KOPT-K1 (cell line): ENCODE measurements around the gene SPOP.
"Not testable (repeated sequence)": the region's sequence is repeated elsewhere in the genome, so short reads cannot be mapped to it uniquely, and the experiment has no call there.

Source experiments
- H3K27ac ChIP-seq: fragments of 200-600 bp; sonication (generic); 2 replicates; pipeline ENCODE4 v1.5.1; 2016; ENCODE audit warnings: antibody characterized with exemption, mild to moderate bottlenecking, low read depth, low read length; ENCODE audit not compliant: poor library complexity, severe bottlenecking
- H3K36me3 ChIP-seq: fragments of 200-600 bp; sonication (generic); 2 replicates; pipeline ENCODE4 v1.5.1; 2017; ENCODE audit warnings: antibody characterized with exemption, mild to moderate bottlenecking, low read length, moderate library complexity; ENCODE audit not compliant: insufficient read depth
- H3K9me3 ChIP-seq: fragments of 200-600 bp; sonication (generic); 2 replicates; pipeline ENCODE4 v1.5.1; 2017; ENCODE audit warnings: antibody characterized with exemption, low read length, mild to moderate bottlenecking; ENCODE audit not compliant: insufficient read depth, poor library complexity, severe bottlenecking

The SPOP gene

DNA sequence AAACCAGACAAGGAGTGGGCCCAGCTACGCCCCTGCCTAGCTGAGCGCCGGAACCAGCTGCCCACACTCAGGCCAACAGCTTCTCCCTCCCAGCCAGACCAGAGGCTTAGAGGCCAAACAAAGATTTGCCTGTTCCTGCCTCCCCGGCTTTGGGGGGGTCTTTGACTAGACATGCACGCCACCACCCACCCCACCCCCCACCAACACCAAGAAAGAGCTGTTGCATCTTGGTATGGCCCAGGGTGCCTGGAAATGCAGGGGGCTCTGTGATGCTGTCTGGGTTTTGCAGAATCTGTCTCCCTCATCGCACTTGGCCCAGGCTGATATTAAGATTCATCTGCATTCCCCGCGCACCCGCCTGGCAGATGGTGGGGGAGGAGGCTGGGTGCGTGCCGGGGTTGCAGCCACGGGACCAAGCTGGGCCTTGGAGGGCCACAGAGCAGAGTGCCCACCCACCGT is 103.5 kb downstream of the SPOP start:
- no peak overlapping the region for H3K27ac ChIP-seq
- no peaks in the 10 kb centered on the region for H3K36me3 ChIP-seq
- H3K9me3 ChIP-seq, result no peaks in the 10 kb centered on the region

DNA sequence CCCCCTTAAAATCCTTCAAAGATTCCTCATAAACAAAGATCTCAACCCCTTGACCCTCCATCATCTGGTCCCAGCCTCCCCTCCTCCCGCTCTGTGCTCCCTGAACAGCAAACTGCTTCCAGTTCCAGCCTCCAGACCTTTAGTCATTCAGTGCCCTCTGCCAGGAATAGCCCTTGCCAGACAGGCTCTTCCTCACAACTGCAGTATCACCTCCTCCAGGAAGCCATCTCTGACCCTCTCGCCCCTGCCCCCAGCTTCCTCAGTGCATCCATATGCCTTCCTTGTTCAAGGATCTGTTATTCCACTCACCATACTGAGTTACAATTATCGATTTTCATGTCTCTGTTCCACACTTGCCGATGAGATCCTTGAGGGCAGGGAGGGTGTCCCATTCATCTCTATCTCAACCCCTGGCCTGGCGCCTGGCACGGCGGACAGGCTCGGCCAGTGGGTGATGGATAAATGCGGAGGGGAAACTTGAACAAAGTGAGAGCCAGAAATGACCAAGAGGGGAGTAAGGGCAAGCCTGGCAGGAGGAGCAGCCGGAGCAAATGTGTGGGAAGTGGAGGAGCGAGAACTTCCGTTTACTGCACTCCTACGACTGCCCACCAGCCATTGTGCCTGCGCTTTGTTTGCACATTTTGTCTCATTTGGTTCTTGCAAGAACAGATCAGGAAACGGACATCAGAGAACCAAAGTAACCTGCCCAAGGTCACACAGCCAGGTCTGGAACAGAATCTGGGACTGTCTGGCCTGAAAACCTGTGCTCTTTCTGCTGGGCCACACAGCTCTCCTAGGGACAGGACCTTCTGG is 104.2 kb downstream of the SPOP start:
- no peak overlapping the region for H3K27ac ChIP-seq
- H3K9me3 ChIP-seq, result no peaks in the 10 kb centered on the region
- no peaks in the 10 kb centered on the region for H3K36me3 ChIP-seq

DNA sequence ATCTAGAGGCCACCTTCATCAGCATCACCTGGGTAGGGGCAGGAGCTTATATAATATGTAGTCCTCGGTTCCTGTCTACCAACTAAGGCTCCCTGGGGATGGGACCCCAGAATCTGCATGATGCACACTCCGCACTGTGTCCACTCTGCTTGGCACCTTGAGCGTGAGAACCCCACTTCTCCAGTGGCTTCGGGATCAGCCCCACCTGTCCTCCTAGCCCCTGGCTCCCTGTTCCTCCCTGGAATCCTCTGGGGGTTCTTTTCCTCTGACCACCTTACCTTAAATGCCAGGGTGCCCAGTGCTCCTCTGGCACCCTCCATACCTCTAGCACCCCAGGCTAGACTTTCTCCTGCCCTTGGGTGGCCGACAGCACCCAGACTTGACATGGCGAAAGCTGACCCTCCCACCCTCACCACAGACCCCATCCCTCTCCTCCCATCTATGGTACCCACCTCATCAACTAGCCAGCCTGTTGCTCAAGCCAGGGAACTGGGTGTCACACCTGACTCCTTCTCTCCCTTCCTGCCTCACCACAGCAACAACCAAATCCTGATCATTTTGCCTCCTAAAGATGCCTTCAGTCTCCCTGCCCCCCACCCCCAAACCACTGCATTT is 105.0 kb downstream of the SPOP start:
- Histone ChIP-seq H3K27ac (no peak overlapping the region), H3K36me3 (no peaks in the 10 kb centered on the region), H3K9me3 (no peaks in the 10 kb centered on the region)

DNA sequence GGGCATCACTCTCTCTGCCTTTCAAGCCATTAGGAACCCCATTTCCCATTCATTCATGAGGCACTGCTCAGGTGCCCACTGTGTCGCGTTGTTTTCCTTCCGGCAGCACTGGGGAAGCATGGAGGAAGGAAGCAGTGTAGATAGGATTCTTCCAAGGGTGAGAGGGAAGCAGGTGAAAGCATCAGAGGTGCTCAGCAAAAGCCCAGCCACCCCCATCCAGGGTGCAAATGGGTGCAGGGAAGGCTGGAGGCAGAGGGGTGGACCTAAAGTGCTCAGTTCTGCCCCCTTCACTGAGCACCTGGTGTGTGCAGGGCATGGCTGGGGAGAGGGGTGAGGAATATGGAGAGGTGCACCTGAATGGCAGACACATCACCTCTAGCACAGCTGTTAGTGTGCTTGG is 105.7 kb downstream of the SPOP start:
- Histone ChIP-seq H3K27ac (no peak overlapping the region), H3K36me3 (no peaks in the 10 kb centered on the region), H3K9me3 (no peaks in the 10 kb centered on the region)

DNA sequence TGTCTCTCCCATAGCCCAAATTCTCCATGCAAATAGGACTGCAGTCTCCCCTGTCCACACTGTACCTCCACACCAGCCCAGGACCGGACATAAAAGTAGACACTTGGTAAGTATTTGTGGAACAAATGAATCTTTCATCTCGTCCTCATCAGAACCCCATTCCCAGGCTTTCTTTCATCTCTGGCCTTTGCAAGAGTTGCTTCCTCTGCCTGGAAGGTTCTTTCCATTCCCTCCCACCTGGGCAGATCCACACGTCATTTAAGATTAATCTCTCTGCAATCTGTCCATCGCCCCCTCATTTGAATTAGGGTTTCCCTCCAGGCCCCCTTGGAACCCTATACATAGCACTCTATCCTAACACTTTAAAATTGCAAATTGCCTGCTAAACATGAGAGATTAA is 106.1 kb downstream of the SPOP start:
- Histone ChIP-seq H3K36me3 (no peaks in the 10 kb centered on the region), H3K9me3 (no peaks in the 10 kb centered on the region), H3K27ac (no peak overlapping the region)

DNA sequence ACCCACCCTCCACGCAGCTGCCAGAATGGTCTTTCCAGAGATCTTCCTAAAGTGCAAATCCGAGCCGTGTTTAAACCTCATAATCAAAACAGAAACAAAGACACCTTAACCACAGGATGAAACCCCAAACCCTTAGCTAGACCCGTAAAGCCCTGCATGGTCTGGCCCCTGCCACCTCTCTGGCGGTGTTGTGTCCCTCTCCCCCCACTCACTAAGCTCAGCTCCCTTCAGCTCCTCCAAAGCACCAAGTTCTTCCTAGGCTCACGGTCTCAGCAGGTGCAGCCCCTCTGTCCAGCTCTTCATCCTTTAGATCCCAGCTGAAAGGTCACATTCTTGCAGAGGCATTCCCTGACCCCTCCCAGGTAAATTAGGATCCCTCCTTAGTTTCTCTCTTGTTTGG is 106.6 kb downstream of the SPOP start:
- no peaks in the 10 kb centered on the region for H3K9me3 ChIP-seq
- no peaks in the 10 kb centered on the region for H3K36me3 ChIP-seq
- H3K27ac ChIP-seq, result no peak overlapping the region

DNA sequence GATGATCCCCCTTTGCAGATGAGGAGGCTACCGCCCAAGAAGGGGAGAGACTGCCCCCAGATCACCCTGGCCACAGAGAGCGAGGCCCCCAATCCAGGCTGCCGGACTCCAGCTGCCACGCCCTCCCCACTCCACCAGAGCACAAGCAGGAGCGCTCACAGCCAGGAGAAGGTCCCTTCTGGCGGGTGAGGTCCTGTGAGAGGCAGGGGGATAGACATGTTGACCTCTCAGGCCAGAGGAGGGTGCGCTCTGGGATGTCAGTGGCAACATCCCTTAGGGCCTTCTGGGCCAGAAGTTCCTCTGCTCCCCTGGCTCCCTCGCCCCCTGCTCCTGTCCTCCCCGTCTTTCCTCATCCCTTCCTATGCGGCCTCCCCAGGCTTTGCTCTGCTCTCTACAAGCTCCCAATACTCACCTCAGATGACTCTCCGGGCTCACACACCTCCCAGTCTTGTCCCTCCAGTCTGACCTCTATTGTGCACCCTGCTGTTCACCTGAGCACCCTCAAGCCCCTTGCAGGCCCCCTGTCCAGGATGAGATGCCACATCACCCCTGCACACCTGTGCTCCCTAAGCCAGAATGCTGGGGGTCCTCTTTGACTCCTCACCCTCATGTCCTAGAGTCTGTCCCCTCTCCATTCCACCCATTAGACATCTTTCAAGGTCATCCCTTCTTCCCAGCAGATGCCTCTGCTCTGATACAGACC is 107.2 kb downstream of the SPOP start:
- Histone ChIP-seq H3K9me3 (no peaks in the 10 kb centered on the region), H3K27ac (no peak overlapping the region)

DNA sequence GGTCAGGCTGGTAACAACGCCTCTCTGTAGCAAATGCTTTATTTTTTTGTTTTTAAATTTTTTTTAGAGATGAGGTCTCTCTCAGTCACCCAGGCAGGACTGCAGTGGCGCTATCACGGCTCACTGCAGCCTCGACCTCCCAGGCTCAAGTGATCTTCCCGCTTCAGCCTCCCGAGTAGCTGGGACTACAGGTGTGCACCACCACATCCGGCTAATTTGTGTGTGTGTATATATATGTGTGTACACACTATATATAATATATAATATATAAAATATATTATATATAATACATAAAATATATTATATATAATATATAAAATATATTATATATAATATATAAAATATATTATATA is 109.2 kb downstream of the SPOP start:
- not testable (repeated sequence) for H3K9me3 ChIP-seq, H3K27ac ChIP-seq, H3K36me3 ChIP-seq

More for the DNA sequence above, 107.2 kb downstream of the SPOP start:
- no peaks in the 10 kb centered on the region for H3K36me3 ChIP-seq

DNA sequence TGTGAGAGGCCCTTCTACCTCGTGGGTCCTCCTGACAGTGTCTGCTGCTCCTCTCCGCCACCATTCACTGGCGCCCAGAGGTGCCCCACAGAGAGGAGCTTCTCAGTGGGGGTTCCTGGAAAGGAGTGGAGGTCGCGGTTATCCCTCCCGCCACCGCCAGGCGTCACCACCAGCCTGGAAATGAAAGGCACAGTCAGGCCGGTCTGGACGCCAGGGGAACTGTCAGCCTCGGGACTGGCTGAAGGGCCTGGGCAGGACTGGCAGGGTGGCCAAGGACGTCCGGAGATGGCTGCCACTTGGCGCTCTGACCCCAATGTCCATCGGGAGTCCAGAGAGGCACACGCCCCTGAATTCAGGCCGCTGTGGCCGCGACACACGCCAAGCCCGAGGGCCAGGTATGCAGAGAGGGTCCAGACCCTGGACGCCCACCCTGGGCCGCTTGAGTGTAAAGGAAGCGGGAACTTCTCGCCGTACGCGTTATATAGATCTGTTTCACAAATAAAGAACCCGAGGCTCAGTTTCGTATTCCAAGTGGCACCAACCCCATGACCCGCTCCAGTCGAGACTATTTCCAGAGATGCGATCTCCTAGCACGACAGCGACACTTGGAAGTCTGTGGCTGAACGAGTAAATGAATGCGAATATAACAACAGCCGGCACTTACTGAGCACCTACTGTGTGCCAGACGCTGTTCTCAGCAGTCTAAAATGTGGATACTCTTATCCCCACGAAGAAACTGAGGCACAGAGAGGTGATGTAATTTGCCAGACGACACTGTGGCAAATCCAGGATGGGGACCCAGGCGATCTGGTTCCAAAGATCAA is 109.8 kb downstream of the SPOP start:
- Histone ChIP-seq H3K27ac (no peak overlapping the region), H3K36me3 (no peaks in the 10 kb centered on the region), H3K9me3 (no peaks in the 10 kb centered on the region)

DNA sequence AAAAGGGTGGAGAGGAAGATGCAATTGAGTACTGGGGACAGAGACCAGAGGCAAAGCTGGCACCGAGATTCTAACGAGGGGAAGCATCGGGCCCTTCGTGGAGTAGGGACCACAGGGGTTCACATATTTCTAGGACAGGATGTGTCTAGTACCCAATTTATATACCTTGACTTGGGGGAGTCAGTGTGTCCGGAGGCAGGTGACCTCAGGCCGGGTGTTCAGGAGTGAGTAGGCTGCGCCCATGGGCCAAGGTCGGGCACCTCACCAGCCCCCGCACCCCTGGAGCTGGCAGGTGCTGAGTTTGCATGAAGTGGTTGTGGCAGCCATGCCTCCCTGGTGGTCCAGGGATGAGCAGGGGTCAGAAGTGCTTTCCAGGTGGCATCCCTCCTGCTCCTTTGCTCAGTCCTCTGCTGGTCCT is 110.8 kb downstream of the SPOP start:
- H3K9me3 ChIP-seq, result no peaks in the 10 kb centered on the region
- H3K27ac ChIP-seq, result no peak overlapping the region
- H3K36me3 ChIP-seq, result no peaks in the 10 kb centered on the region

DNA sequence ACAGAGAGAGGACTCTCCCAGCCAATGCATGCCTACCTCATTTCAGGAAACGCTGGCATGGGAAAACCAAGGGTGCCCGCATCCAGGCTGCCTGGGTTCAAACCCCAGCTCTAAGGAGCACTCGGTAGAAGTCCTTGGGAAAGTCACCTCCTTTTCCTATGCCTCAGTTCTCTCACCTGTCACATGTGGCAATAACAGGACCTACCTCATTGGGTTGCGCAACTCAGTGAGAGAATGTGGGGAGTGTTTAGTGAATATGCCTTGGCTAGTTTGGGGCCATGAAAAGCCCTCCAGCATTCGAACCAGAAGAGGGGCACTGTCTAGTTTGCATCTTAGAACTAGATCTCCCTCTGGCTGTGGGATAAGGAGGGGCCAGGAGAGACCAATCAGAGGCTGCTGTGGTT is 111.2 kb downstream of the SPOP start:
- Histone ChIP-seq H3K36me3 (no peaks in the 10 kb centered on the region), H3K27ac (no peak overlapping the region)

DNA sequence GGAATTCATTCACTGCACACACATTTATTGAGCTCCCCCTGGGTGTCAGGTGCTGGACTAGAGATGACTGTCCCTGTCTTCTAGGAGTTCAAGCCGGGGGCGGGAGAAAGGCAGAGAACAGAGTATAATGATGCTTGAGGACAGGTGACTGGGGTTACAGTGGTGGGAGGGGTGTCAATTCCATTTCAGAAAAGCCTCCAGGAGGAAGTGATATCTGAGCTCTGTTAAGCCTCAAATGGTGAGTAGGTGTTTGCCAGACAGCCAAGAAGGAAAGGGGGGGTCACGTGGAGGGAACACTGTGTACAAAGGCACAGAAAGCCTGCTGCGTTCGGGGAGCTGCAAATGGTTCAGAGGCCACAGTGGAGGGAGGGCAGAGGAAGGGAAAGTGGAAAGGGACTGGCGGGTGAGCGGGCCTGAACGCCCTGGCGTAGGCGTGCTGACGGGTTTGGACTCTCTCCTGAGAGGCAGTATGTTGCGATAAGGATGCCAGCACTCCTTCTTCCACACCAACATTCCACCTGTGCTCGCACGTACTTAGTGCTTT is 111.9 kb downstream of the SPOP start:
- H3K36me3 ChIP-seq, result no peaks in the 10 kb centered on the region
- H3K9me3 ChIP-seq, result no peaks in the 10 kb centered on the region
- H3K27ac ChIP-seq, result no peak overlapping the region

More for the DNA sequence above, 111.2 kb downstream of the SPOP start:
- no peaks in the 10 kb centered on the region for H3K9me3 ChIP-seq

DNA sequence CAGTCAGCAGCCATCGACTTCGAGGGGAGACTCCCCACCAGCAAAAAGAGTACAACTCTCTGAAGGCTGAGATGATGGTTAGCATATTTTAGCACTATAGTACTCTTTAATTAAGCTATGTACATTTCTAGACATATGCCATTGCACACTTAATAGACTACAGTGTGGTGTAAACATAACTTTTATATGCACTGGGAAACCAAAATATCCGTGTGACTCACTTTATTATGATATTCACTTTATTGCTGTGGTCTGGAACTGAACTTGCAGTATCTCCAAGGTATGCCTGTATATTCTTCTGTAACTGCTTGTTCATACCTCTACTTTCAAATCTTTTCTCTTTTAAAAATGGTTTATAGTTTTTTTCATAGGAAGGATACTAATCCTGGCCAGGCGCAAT is 113.3 kb downstream of the SPOP start:
- Histone ChIP-seq H3K9me3 (no peaks in the 10 kb centered on the region), H3K27ac (no peak overlapping the region), H3K36me3 (no peaks in the 10 kb centered on the region)

DNA sequence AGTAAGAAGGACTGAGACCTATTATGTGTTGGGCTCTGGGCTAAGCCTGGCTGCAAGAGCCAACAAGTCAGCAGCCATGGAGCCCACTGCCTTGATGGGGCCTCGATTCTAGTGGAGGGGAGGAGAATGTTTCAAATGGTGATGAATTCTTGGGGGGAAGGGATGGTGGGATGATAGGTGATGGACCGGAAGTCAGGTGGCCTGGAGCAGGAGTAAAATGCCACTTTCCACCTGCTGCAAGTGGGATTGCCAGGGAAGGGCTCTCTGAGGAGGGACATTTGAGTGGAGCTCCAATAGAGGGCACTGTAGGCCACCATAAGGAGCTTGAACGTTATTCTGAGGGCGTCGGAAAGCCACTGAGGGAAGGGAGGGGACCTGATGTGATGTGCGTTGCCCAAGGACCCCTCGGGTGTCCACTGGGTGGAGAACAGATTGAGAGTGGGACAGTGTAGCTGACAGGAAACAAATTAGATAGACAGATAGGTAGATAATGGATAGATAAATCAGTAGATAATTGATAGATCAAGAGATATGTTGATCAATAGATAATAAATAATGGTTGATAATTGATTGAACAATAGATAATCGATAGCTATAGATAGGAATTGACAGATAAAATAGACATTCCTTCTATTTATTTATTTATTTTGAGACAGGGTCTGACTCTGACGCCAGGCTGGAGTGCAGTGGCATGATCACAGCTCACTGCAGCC is 120.4 kb downstream of the SPOP start:
- Histone ChIP-seq H3K9me3 (no peaks in the 10 kb centered on the region), H3K27ac (no peak overlapping the region), H3K36me3 (no peaks in the 10 kb centered on the region)
